K562 (cell line): ENCODE data around the gene SLC6A20. TPM values are rescaled to one million over a fixed set of nuclear protein-coding genes. Genes with fewer than 3 reads are reported as not detected.

Source experiments
- ATAC-seq: fragments of 200-7000 bp; cut with Tn5 transposase; 3 replicates; pipeline ENCODE4 v1.9.1; 2020; ENCODE audit warnings: moderate library complexity
- BruUV-seq: library from RNA; stranded (reverse); fragments of 400-500 nt; replicated peaks from 2 replicates; lab custom pipeline; 2021; lab: Mats Ljungman, UMichigan
- CTCF ChIA-PET: fragments of 300-600 bp; formaldehyde crosslinking; extraction: SDS; loops from one replicate; lab custom pipeline; 2021; ENCODE audit warnings: low intra/inter-chr PET ratio; lab: Yijun Ruan, JAX
- POLR2A ChIA-PET: fragments of 300-600, 350-650 bp; sonication (Branson Sonifier 250); formaldehyde crosslinking; extraction: SDS; loops from one replicate; lab custom pipeline; 2021; ENCODE audit warnings: antibody characterized with exemption, inconsistent platforms; lab: Yijun Ruan, JAX
- DNase-seq, 4 experiments: peaks; one replicate each; pipeline versions ENCODE4 v3.0.0 to v3.0.0-alpha.2; 2011 to 2018; ENCODE audit warnings: low spot score in 3 of 4, mixed read lengths in 3 of 4; ENCODE audit errors: extremely low read depth in 1 of 4
- FAIRE-seq: peaks from 2 replicates; lab custom pipeline; 2011; peaks lifted over from hg19 to GRCh38; lab: Jason Lieb, UNC
- H2AFZ ChIP-seq: 2 replicates; pipeline ENCODE4 v1.6.0; 2011; ENCODE audit warnings: low read depth, low read length, control low read depth, inconsistent platforms
- H3K27ac ChIP-seq: fragments of 200-600 bp; 3 replicates; pipeline ENCODE4 v1.8.0; 2011; ENCODE audit warnings: low read depth, mild to moderate bottlenecking, control low read depth, inconsistent platforms, low read length, moderate library complexity, mixed read lengths; ENCODE audit errors: extremely low read depth
- H3K27me3 ChIP-seq, 2 experiments: fragments of 300-600 bp in 1 of 2; 2 replicates in 1 of 2; 3 replicates in 1 of 2; pipeline versions ENCODE4 v1.6.0 to v1.8.0; 2011; ENCODE audit warnings: inconsistent platforms in 2 of 2, low read length in 2 of 2, mild to moderate bottlenecking in 1 of 2, mixed read lengths in 1 of 2, moderate library complexity in 1 of 2; ENCODE audit not compliant: control insufficient read depth in 2 of 2, insufficient read depth in 2 of 2
- H3K36me3 ChIP-seq: fragments of 300-600 bp; 3 replicates; pipeline ENCODE4 v1.8.0; 2011; ENCODE audit warnings: mild to moderate bottlenecking, low read length, inconsistent platforms; ENCODE audit not compliant: control insufficient read depth, insufficient read depth
- H3K4me1 ChIP-seq, 2 experiments: fragments of 200-600 bp in 1 of 2; replicated peaks in 1 of 2; 2 replicates in 1 of 2; 3 replicates in 1 of 2; pipeline versions ENCODE4 v1.5.1 to v1.8.0; 2011; ENCODE audit warnings: inconsistent platforms in 2 of 2, low read length in 2 of 2, mild to moderate bottlenecking in 1 of 2, mixed read lengths in 1 of 2, moderate library complexity in 1 of 2; ENCODE audit not compliant: control insufficient read depth in 2 of 2, insufficient read depth in 2 of 2
- H3K4me2 ChIP-seq: 2 replicates; pipeline ENCODE4 v1.6.1; 2011; ENCODE audit warnings: low read length, control low read depth, inconsistent platforms, mixed read lengths; ENCODE audit not compliant: insufficient read depth
- H3K4me3 ChIP-seq: fragments of 200-600 bp; sonication (generic), shearing (Covaris generic); 2 replicates; pipeline ENCODE4 v1.5.1; 2016; ENCODE audit warnings: control low read depth, inconsistent platforms
- H3K79me2 ChIP-seq: fragments of 200-600 bp; 3 replicates; pipeline ENCODE4 v1.8.0; 2011; ENCODE audit warnings: low read length, inconsistent platforms; ENCODE audit not compliant: control insufficient read depth, insufficient read depth
- H3K9ac ChIP-seq, 2 experiments: 2 replicates each; pipeline versions ENCODE4 v1.6.0 to v1.6.1; 2011; ENCODE audit warnings: low read depth in 2 of 2, low read length in 2 of 2, control low read depth in 1 of 2, inconsistent platforms in 1 of 2, mild to moderate bottlenecking in 1 of 2, mixed read lengths in 1 of 2; ENCODE audit not compliant: insufficient read depth in 1 of 2
- H3K9me1 ChIP-seq: one replicate; pipeline ENCODE4 v1.6.0; 2011; ENCODE audit warnings: inconsistent platforms, mild to moderate bottlenecking, low read length, moderate library complexity; ENCODE audit not compliant: control insufficient read depth, insufficient read depth
- H3K9me3 ChIP-seq: replicated peaks from 2 replicates; pipeline ENCODE4 v1.5.1; 2011; ENCODE audit warnings: low read depth, low read length, inconsistent platforms; ENCODE audit not compliant: control insufficient read depth, insufficient read depth
- H4K20me1 ChIP-seq: replicated peaks from 2 replicates; pipeline ENCODE4 v1.6.1; 2011; ENCODE audit warnings: low read length, inconsistent platforms, mixed read lengths; ENCODE audit not compliant: control insufficient read depth, insufficient read depth
- ELF4 ChIP-seq: fragments of 450-650 bp; formaldehyde crosslinking; IDR thresholded peaks from 2 replicates; pipeline ENCODE4 v1.4.0; 2022; ENCODE audit warnings: missing genetic modification characterization
- HDAC1 ChIP-seq, 2 experiments: fragments of 450-650 bp; IDR thresholded peaks; 2 replicates each; pipeline ENCODE4 v1.6.1; 2016 to 2017; ENCODE audit warnings: inconsistent platforms in 1 of 2, mild to moderate bottlenecking in 1 of 2, moderate library complexity in 1 of 2
- HDAC2 ChIP-seq: fragments of 450-650 bp; IDR thresholded peaks from 2 replicates; pipeline ENCODE4 v1.6.1; 2016; ENCODE audit warnings: mild to moderate bottlenecking
- HDAC6 ChIP-seq: IDR thresholded peaks from 2 replicates; pipeline ENCODE4 v1.6.1; 2012; ENCODE audit warnings: low read depth, mild to moderate bottlenecking, control low read depth, inconsistent platforms, low read length, moderate library complexity
- HDGF ChIP-seq: fragments of 450-650 bp; IDR thresholded peaks from 2 replicates; pipeline ENCODE4 v1.6.1; 2016
- KDM1A ChIP-seq, 2 experiments: fragments of 450-650 bp; IDR thresholded peaks; 2 replicates each; pipeline ENCODE4 v1.6.1; 2016; ENCODE audit warnings: mild to moderate bottlenecking in 2 of 2
- MLLT1 ChIP-seq, 2 experiments: fragments of 450-650 bp; IDR thresholded peaks; 2 replicates each; pipeline ENCODE4 v1.6.1; 2016
- POLR3A ChIP-seq: IDR thresholded peaks from 2 replicates; pipeline ENCODE4 v1.6.1; 2011; ENCODE audit warnings: borderline replicate concordance, mild to moderate bottlenecking, moderate library complexity; ENCODE audit not compliant: insufficient read length, insufficient read depth; ENCODE audit errors: extremely low read depth
- POLR3G ChIP-seq: IDR thresholded peaks from 2 replicates; pipeline ENCODE4 v1.6.1; 2011; ENCODE audit not compliant: insufficient read length, insufficient replicate concordance; ENCODE audit errors: extremely low read depth
- THRB ChIP-seq: fragments of 450-650 bp; formaldehyde crosslinking; conservative IDR thresholded peaks from 2 replicates; pipeline ENCODE4 v1.4.0; 2022; ENCODE audit warnings: mild to moderate bottlenecking, missing genetic modification characterization
- ZNF277 ChIP-seq: fragments of 250-450 bp; sonication (Bioruptor Pico); IDR thresholded peaks from 2 replicates; pipeline ENCODE4 v1.8.0; 2022; ENCODE audit warnings: inconsistent platforms, mild to moderate bottlenecking, moderate library complexity, borderline replicate concordance
- WGBS: fragments of 100-300 bp; shearing (Covaris generic); methylation state at CpG from one replicate; pipeline ENCODE4 v1.1.6; 2016; ENCODE audit warnings: low coverage, mixed read lengths; ENCODE audit not compliant: insufficient coverage; ENCODE audit errors: missing lambda C conversion rate; 5-methylcytosine and 5-hydroxymethylcytosine counted together
- in situ Hi-C: fragments of 300-500 bp; cut with MboI; formaldehyde crosslinking; loops from 4 replicates; pipeline ENCODE4 v1.15.0; 2018; ENCODE audit warnings: inconsistent platforms, mixed read lengths
- intact Hi-C: fragments of 100-400 bp; cut with micrococcal nuclease; formaldehyde crosslinking; loops from 2 replicates; pipeline ENCODE4 v1.14.2; 2022
- polyA plus RNA-seq, 8 experiments: library from polyadenylated mRNA; depleted of rRNA in 4 of 8; stranded (reverse) in 5 of 8; unstranded in 3 of 8; fragments of >200 nt; fragmentation: Nextera tagmentation in 2 of 8; fragmentation: Illumina TruSeq in 1 of 8; extraction: Ambion mirVana in 2 of 8; extraction: Trizol in 1 of 8; gene quantifications; 2 replicates each; pipeline versions ENCODE4 v1.2.1 to v1.2.3, GENCODE V29; 2011 to 2014; ENCODE audit warnings: inconsistent platforms in 1 of 8, missing spikeins in 1 of 8
- total RNA-seq, 7 experiments: library from RNA; depleted of rRNA in 6 of 7; stranded (reverse); fragments of >200 nt in 6 of 7; fragmentation: Illumina TruSeq in 2 of 7; extraction: Trizol in 2 of 7; gene quantifications; 2 replicates each; pipeline versions ENCODE4 v1.2.1 to v1.2.3, GENCODE V29; 2011 to 2021; ENCODE audit warnings: low replicate concordance in 1 of 7

Gene SLC6A20
- total and polyA plus RNA-seq, 9 of the 15 experiments (the other 6 are each of a cell fraction or from before 2014, with no cell fraction given) = not detected

- POLR2A ChIA-PET = interaction anchor here (0.9 kb wide), 2 partner anchors 8 to 13 kb away, joined by 3 read pairs; no protein-coding TSS in a partner anchor
- DNase-seq (no peak), ATAC-seq (no peak), FAIRE-seq (no peak)
- Histone ChIP-seq H3K36me3 (no peaks in the 10 kb centered on the region), H4K20me1 (no peaks in the 10 kb centered on the region; the same call in none of the 2 replicates), H3K79me2 (no peaks in the 10 kb centered on the region), H3K4me3 (no peak overlapping the region), H3K9me3 (no peaks in the 10 kb centered on the region), H3K27ac (no peak overlapping the region), H3K4me2 (no peak overlapping the region), H3K9ac (no peak overlapping the region), H3K9me1 (no peaks in the 10 kb centered on the region), H3K27me3 (peaks cover 28 to 62% of the 10 kb centered on the region in 2 experiments), H2AFZ (no peak overlapping the region), H3K4me1 (peaks cover 0 to 6% of the 10 kb centered on the region in 2 experiments; a peak in 1 of 5 replicates)
- CTCF ChIA-PET = no interaction called here
- no TSS peak for BruUV-seq
- 2% methylated on average over 3 of the region's 3 CpGs for WGBS
- in situ Hi-C loops = no loop called here
- no peak for TF ChIP-seq POLR3A
- no peak for TF ChIP-seq HDAC6
- no peak for TF ChIP-seq ZNF277 (CRISPR knock-in tag)
- 0 out of 4 replicates have a peak, but pooled peaks of 1 of the 2 experiments have one; percentile 18 for TF ChIP-seq MLLT1 (IDR thresholded peaks at IDR 0.05)
- TF ChIP-seq HDGF = no peak
- 0 out of 2 replicates have a peak, but pooled peaks have one; percentile 45 for TF ChIP-seq ELF4 (CRISPR knock-in tag)
- 0 out of 4 replicates have a peak, but pooled peaks of 1 of the 2 experiments have one; percentile 9 for TF ChIP-seq KDM1A (IDR thresholded peaks at IDR 0.05)
- TF ChIP-seq POLR3G = no peak
- TF ChIP-seq HDAC1 (IDR thresholded peaks at IDR 0.05) = 0 out of 4 replicates have a peak, but pooled peaks of 1 of the 2 experiments have one; percentile 30
- TF ChIP-seq HDAC2 = no peak
- 0 out of 2 replicates have a peak, but pooled peaks have one; percentile 55 for TF ChIP-seq THRB (CRISPR knock-in tag)
- intact Hi-C loops = no loop called here
Measured at GRCh38 chr3:45782381-45782780, 14.0 kb downstream of the SLC6A20 start.
